Esophagus muscularis mucosa (tissue), 3 donors: ENCODE data around the gene TRAF1.

ENCODE experiments used
- CTCF ChIP-seq, 3 experiments: fragments of 200-600 bp in 2 of 3; fragments of 450-650 bp in 1 of 3; sonication (generic) in 2 of 3; IDR thresholded peaks; one replicate each; pipeline ENCODE4 v1.5.1; 2017 to 2019; ENCODE audit warnings: antibody characterized with exemption in 3 of 3, mild to moderate bottlenecking in 2 of 3, moderate library complexity in 1 of 3
- EP300 ChIP-seq: sonication (generic); formaldehyde crosslinking; IDR thresholded peaks from one replicate; pipeline ENCODE4 v1.6.1; 2017; ENCODE audit warnings: antibody characterized with exemption

DNA sequence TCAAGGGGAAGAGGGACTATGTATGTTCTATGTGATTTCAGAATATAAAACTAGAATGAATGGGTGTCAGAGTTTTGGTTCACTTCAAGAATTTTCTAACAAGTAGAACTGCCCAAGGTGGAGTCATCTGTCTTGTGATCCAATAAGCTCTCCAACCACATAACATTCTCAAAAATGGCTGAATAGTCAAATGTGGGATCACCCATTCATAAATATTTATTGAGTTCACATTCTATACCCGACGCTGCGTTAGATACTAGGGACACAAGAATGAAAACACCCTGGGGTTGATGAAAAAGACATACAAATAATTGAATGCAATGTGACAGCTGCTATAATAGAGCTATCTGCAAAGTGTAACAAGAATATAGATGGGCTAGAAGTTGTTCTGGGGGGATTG, 35.3 kb upstream of the TRAF1 start:
- no peak for TF ChIP-seq CTCF (IDR thresholded peaks at IDR 0.05)
- TF ChIP-seq EP300, result no peak
